ENCODE results near the gene P4HB. TPM values are rescaled to one million over a fixed set of nuclear protein-coding genes. Genes with fewer than 3 reads are reported as not detected.

Gene P4HB
- polyA plus RNA-seq, 1 donor from 2014 or later, result 177 TPM

DNA sequence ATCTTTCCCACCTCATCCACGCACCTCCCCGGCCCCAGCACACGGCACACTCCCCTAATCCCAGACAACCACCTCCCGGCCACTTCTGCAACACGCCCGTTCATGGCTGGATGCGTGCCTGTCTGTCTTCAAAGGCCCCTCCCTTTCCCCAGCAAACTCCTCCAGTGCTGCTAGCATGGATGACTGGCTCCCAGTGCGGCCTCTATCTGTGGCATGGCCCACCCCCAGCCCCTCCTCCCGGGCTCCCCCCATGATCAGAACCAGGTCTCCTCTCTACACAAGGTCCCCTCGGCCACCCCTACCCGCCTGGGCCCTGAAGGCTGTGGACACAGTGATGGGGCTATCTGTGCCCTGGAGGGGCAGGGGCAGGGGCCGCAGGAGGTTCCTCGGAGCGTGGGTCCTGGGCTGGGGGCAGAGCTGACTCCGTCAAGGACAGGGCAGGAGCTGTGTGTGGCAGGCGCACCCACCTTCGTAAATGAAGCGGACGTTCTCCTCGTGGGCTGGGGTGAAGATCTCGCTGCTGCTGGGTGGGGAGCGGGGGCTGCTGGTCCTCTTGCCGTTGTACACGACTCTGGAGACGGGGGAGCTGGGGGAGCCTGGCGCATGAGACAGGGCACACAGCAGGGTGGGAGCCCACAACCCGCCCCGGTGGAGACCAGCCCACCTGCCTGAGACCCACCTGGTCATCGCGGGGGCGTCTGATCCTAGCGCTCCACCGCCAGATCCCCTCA is 36.4 kb downstream of the P4HB start:
- peaks cover 4% of the 10 kb centered on the region for H3K36me3 Mint-ChIP-seq
- peaks cover 0 to 5% (median 4%) of the 10 kb centered on the region in 3 donors for H3K4me1 Mint-ChIP-seq
- H3K27ac Mint-ChIP-seq, result no peak overlapping the region
- no peaks in the 10 kb centered on the region for H3K27me3 Mint-ChIP-seq
- no peaks in the 10 kb centered on the region for H3K9me3 Mint-ChIP-seq
- no peak overlapping the region for H3K4me3 Mint-ChIP-seq

DNA sequence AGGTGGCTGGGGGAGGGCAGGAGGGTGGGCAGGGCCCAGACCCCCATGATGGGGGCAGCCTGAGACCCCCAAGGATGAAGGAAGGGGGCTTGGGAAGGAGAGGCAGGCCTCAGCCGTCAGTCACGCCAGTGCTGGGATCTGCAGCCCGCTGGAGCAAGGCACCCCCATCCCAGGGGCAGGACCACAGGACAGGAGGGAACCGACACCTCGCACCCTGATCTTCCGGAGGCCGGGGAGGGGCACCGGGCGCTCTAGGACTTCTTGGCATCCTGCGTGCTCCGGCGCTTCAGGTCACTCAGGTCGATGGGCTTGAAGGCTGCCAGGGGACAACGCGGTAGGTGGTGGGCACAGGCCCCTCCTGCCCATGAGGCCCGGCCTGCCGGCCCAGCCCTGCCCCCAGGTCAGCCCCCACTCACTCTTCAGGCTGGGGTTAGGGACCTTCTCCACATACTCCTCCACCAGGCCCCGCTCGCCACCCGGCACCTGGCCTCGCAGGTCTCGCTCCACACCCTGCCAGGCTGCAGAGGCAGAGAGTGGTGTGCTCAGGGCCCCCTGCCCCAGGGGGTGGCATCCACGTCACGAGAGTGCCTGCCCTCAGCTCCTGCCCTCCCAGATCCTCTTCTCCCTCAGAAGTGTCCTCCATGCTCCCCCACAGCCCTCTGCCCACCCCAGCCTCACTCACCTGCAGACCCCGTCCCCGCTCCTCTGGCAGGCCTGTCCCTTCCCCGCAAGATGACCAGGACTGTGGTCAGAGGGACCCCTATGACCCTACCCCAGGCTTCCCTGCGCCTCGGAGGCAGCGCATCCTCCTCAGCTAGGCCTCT is 37.1 kb downstream of the P4HB start:
- no peaks in the 10 kb centered on the region for H3K9me3 Mint-ChIP-seq
- no peak overlapping the region for H3K27ac Mint-ChIP-seq
- peaks cover 0 to 5% (median 4%) of the 10 kb centered on the region in 3 donors for H3K4me1 Mint-ChIP-seq
- H3K36me3 Mint-ChIP-seq, result peaks cover 4% of the 10 kb centered on the region
- H3K4me3 Mint-ChIP-seq, result no peak overlapping the region
- no peaks in the 10 kb centered on the region for H3K27me3 Mint-ChIP-seq

DNA sequence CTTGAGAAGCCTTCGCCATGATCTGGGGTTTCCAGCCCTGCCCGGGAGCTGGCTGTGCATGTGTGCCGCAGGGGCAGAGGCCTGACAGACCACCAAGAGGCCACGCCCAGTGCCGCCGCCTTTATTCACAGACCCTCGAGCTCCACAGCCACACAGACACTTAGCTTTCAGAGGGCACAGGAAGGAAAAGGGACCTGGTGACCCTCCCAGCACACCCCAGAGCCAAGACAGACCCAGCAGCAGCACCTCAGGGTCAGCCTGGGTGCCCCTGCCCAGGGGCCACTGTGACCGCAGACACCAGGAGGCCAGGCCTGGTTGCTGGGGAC is 38.1 kb downstream of the P4HB start:
- Mint-ChIP-seq H3K4me3 (no peak overlapping the region), H3K27ac (no peak overlapping the region), H3K9me3 (peaks cover 0 to 2% (median 0%) of the 10 kb centered on the region in 3 donors), H3K27me3 (no peaks in the 10 kb centered on the region), H3K36me3 (peaks cover 4% of the 10 kb centered on the region), H3K4me1 (peaks cover 0 to 5% (median 4%) of the 10 kb centered on the region in 3 donors)

DNA sequence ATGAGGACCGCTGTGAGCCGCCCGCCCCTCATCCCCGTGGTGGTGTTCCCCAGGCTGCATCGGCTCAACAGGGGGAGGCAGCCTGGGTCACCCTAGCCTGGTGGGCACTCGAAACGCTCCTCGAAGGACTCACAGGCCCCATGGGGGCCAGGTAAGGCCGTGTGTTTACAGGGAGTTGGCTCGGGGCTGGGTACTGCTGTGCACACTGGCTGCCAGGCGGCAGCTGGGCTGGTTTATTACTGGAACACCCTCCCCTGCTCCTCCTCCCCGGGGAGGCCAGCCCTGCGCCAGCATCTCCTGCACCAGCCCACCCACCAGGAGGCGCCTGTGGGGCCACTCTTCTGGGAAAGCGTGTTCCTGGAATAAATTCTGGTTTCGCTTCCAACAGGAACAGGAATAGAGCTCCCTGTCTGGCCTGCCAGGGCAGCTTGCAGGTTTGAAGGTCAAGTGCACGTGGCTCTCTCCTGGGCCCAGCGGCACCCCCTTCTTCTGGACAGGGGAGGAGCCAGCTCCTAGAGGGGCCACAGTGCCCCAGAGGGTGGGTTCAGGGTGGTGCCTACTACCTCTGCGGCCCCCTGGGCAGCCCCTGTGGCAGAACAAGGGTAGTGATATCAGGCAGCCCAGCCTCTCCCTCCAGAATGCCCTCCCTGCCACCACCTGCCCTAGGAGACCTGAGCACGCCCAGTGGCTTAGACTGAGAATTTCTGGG is 38.6 kb downstream of the P4HB start:
- Mint-ChIP-seq H3K36me3 (peaks cover 4% of the 10 kb centered on the region), H3K27me3 (peaks cover 2% of the 10 kb centered on the region), H3K27ac (no peak overlapping the region), H3K4me3 (no peak overlapping the region), H3K9me3 (peaks cover 0 to 2% (median 0%) of the 10 kb centered on the region in 3 donors), H3K4me1 (peaks cover 0 to 6% (median 5%) of the 10 kb centered on the region in 3 donors)

DNA sequence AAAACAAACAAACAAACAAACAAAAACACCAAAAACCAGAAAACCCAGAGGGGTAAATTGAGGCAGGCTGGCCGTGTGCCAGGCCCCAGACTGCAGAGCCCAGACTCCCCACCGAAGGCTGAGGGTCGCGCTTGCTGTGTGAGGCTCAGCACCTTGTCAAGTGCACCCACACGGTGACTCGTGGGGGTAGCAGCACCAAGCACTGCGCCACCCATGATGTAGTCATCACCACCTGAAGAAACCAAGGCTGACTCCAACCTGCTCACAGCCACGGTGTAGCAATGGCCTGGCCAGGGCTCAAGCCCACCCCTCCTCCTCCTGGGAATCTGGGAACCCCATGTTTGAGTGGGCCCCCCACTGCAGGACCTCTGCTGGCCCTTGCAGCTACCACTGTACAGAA is 39.2 kb downstream of the P4HB start:
- Mint-ChIP-seq H3K9me3 (peaks cover 0 to 2% (median 0%) of the 10 kb centered on the region in 3 donors), H3K4me1 (peaks cover 0 to 7% (median 3%) of the 10 kb centered on the region in 3 donors), H3K4me3 (no peak overlapping the region), H3K27me3 (peaks cover 3% of the 10 kb centered on the region), H3K27ac (no peak overlapping the region), H3K36me3 (peaks cover 4% of the 10 kb centered on the region)

DNA sequence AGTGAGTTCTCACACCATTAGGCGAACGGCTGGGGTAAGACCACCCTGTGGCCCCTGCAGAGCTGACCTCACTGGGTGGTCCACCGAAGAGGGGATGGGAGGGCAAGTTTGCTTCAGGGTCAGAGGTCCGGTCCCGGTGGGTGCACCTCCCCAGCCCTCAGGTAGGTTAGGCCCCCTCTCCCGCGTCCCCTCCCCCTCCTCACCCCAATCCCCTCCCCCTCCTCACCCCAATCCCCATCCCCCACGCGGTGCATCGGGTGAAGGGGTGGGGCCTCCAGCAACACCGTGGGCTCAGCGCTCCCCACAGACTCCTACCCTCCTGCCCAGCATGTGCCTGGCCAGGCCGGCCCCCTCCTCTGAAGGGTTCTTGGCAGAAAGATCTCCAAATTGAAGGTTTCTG is 40.6 kb downstream of the P4HB start:
- H3K36me3 Mint-ChIP-seq, result peaks cover 3% of the 10 kb centered on the region
- no peak overlapping the region for H3K4me3 Mint-ChIP-seq
- H3K4me1 Mint-ChIP-seq, result peaks cover 0 to 5% (median 0%) of the 10 kb centered on the region in 3 donors
- H3K9me3 Mint-ChIP-seq, result peaks cover 0 to 2% (median 0%) of the 10 kb centered on the region in 3 donors
- no peak overlapping the region for H3K27ac Mint-ChIP-seq
- H3K27me3 Mint-ChIP-seq, result peaks cover 3% of the 10 kb centered on the region

DNA sequence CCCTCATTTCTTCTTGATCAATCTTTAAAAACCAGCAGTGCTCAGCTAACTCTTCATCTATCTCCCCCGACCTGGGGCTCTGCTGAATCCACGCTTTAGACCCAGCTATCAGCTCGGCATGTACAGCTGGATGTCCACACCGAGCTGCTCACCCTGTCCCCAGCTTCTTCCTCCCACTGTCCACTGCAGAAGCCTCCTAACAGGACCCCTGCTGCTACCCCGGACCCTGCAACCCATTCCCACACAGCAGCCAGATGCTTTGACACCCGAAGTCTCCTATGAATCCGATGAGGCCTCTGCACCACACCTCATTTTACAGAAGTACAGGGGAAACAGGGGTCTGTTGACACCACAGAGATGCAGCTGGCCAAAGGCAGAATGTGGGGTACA is 42.6 kb downstream of the P4HB start:
- Mint-ChIP-seq H3K9me3 (peaks cover 0 to 2% (median 0%) of the 10 kb centered on the region in 3 donors), H3K27me3 (peaks cover 3% of the 10 kb centered on the region), H3K27ac (peak overlapping the region in 1 of 3 donors; percentile 60)

DNA sequence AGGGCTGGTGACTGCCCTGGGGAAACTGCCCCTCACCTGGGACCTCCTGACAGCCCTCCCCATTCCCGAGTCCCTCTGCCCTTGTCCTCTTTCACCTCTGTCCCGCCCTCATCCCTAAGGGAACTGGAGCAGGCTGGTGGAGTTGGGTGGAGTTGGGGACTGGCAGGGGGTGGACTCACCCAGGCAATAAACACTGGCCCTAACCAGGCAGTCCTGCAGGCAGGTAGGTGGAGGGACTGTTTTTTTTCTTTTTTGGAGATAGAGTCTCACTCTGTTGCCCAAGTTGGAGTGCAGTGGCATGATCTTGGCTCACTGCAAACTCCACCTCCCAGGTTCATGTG is 44.7 kb downstream of the P4HB start:
- Mint-ChIP-seq H3K36me3 (no peaks in the 10 kb centered on the region), H3K27ac (no peak overlapping the region), H3K4me1 (peaks cover 0 to 5% (median 0%) of the 10 kb centered on the region in 3 donors), H3K4me3 (no peak overlapping the region), H3K27me3 (peaks cover 3% of the 10 kb centered on the region), H3K9me3 (peaks cover 0 to 2% (median 0%) of the 10 kb centered on the region in 3 donors)

More for the DNA sequence above, 42.6 kb downstream of the P4HB start:
- Mint-ChIP-seq H3K36me3 (no peaks in the 10 kb centered on the region), H3K4me1 (peaks cover 0 to 5% (median 0%) of the 10 kb centered on the region in 3 donors), H3K4me3 (no peak overlapping the region)

DNA sequence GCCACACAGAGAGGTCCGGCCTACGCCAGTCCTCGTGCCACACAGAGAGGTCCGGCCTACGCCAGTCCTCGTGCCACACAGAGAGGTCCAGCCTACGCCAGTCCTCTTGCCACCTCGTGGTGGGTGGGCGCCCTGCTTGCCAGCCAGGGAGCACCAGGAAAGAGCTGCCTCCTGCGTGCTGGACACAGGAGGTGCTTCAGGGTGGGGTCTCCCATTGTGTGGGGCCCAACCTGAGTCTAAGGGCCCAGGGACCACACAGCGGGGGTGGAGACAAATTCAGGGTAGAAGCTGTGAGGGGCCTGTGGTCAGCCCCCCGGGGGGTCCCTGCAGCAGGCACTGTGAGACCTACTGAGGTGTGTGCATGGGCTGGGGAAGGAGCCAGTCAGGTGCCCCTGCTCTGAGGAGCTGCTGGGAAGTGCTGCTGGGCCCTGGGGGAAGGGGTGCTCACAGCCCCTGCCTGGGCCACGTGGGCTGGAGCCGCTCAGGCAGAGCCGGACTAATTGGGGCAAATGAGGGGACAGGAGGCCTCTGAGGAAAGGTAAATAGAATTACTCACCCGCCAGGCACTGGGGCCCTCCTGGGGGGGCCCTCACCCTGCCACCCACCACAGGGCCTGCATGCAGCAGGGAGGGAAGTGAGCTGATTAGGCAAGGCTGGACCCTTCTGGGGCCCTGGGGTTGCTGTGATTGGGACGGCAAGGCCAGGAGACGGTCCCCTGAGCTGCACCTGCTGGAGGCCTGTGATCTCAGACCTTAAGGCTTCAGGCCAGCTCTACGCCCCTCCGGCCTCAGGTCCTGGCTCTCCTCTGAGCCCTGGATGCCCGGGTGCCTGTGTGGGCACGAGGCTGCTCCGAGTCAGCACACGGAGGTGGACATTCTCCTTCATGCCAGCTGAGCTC is 45.3 kb downstream of the P4HB start:
- H3K4me1 Mint-ChIP-seq, result peaks cover 0 to 5% (median 0%) of the 10 kb centered on the region in 3 donors
- peaks cover 0 to 2% (median 0%) of the 10 kb centered on the region in 3 donors for H3K9me3 Mint-ChIP-seq

DNA sequence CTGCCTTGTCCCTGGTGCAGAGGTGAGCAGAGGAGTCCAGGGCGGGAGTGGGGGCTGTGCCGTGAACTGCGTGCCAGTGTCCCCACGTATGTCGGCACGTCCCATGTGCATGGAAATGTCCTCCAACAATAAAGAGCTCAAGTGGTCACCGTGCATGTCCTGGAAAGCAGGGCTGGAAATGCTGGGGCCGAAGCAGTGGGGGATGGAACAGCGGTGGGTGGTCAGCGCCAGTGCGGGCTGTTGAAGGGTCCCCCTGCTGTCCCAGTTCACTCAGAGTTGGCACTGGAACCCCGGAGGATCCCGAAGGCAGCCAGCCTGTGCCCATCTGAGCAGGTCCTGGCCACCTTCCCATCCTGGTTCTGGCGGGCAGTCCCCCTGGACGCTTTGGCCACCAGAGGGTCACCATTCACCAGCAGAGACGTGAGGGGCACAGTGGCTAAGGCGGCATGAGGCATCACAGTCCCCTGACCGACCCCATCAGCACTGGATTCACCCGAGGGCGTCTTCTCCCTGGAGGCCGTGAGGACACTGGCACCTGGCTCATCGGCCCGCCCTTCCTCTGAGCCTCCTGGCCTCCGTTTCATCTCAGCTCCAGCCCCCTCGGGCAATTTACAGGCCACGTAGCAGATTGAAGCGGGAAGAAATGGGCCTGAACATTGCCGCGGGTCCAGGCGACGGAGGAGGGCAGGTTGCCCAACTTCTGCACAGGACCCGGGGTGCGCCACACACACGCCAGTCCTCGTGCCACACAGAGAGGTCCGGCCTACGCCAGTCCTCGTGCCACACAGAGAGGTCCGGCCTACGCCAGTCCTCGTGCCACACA is 46.3 kb downstream of the P4HB start:
- Mint-ChIP-seq H3K4me1 (peaks cover 0 to 6% (median 0%) of the 10 kb centered on the region in 3 donors), H3K27me3 (peaks cover 10% of the 10 kb centered on the region), H3K36me3 (no peaks in the 10 kb centered on the region), H3K9me3 (peaks cover 0 to 2% (median 0%) of the 10 kb centered on the region in 3 donors), H3K4me3 (no peak overlapping the region), H3K27ac (no peak overlapping the region)

More for the DNA sequence above, 45.3 kb downstream of the P4HB start:
- Mint-ChIP-seq H3K36me3 (no peaks in the 10 kb centered on the region), H3K4me3 (no peak overlapping the region), H3K27me3 (peaks cover 6% of the 10 kb centered on the region), H3K27ac (no peak overlapping the region)

DNA sequence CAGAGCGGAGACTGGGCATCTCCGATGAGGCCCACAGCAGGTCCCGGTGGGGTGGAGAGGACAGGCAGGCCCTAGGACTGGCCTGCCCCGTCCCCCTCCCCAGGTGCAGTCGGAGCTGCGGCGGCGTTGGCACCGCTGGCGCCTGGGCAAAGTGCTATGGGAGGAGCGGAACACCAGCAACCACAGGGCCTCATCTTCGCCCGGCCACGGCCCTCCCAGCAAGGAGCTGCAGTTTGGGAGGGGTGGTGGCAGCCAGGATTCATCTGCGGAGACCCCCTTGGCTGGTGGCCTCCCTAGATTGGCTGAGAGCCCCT is 47.0 kb downstream of the P4HB start:
- H3K27me3 Mint-ChIP-seq, result peaks cover 11% of the 10 kb centered on the region
- H3K4me3 Mint-ChIP-seq, result no peak overlapping the region
- peaks cover 0 to 2% (median 0%) of the 10 kb centered on the region in 3 donors for H3K9me3 Mint-ChIP-seq
- H3K36me3 Mint-ChIP-seq, result no peaks in the 10 kb centered on the region
- H3K4me1 Mint-ChIP-seq, result peaks cover 0 to 7% (median 0%) of the 10 kb centered on the region in 3 donors
- H3K27ac Mint-ChIP-seq, result no peak overlapping the region

DNA sequence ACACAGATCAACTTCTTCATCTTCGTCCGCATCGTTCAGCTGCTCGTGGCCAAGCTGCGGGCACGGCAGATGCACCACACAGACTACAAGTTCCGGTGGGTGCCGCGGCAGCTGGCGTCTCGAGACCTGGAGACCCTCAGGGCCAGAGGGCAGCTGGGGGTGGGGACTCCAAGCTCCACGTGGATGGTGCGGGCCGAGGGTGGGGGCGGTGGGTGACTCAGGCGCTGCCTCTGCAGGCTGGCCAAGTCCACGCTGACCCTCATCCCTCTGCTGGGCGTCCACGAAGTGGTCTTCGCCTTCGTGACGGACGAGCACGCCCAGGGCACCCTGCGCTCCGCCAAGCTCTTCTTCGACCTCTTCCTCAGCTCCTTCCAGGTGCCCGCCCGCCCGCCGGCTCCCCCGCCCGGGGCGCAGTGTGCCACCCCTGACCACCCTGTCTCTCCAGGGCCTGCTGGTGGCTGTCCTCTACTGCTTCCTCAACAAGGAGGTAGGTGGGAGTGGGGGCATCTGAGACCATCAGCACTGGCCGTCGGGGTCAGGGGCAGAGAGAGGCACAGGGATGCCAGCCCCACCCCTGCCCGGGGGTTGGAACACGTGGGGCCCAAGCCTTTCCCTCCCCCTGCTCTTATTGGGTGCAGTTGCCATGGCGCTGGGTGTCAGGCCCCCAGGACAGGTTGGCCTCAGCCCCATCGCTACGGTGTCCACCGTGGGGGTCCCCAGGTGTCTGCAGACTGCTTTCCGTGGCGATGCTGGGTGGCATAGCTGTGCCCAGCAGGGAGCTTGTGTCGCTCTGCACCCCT is 47.6 kb downstream of the P4HB start:
- Mint-ChIP-seq H3K27me3 (peaks cover 11% of the 10 kb centered on the region), H3K9me3 (peaks cover 0 to 2% (median 0%) of the 10 kb centered on the region in 3 donors), H3K4me3 (no peak overlapping the region), H3K36me3 (no peaks in the 10 kb centered on the region), H3K4me1 (peaks cover 0 to 7% (median 0%) of the 10 kb centered on the region in 3 donors), H3K27ac (no peak overlapping the region)

All from IgD-negative memory B cell (primary cell).